Osteoblast (primary cell): ENCODE measurements around the gene TSSC4. TPM values are rescaled to one million over a fixed set of nuclear protein-coding genes. Genes with fewer than 3 reads are reported as not detected.

ENCODE experiments used
- DNase-seq: peaks from one replicate; pipeline ENCODE4 v3.0.0; 2011; ENCODE audit warnings: low spot score, mixed read lengths; ENCODE audit not compliant: insufficient read length; ENCODE audit errors: missing footprints
- H2AFZ ChIP-seq: 2 replicates; pipeline ENCODE4 v1.6.0; 2011; ENCODE audit warnings: mild to moderate bottlenecking, low read length
- H3K27ac ChIP-seq: 2 replicates; pipeline ENCODE4 v1.5.1; 2011; ENCODE audit warnings: mild to moderate bottlenecking, low read depth, low read length, moderate library complexity
- H3K27me3 ChIP-seq: 2 replicates; pipeline ENCODE4 v1.6.0; 2012; ENCODE audit warnings: mild to moderate bottlenecking, control low read depth, inconsistent platforms, low read length, moderate library complexity; ENCODE audit not compliant: insufficient read depth
- H3K36me3 ChIP-seq: 2 replicates; pipeline ENCODE4 v1.5.1; 2011; ENCODE audit warnings: mild to moderate bottlenecking, low read length, control low read depth, moderate library complexity; ENCODE audit not compliant: insufficient read depth
- H3K4me1 ChIP-seq: 2 replicates; pipeline ENCODE4 v1.5.1; 2011; ENCODE audit warnings: mild to moderate bottlenecking, low read length, control low read depth, moderate library complexity; ENCODE audit not compliant: insufficient read depth
- H3K4me2 ChIP-seq: 2 replicates; pipeline ENCODE4 v1.6.0; 2011; ENCODE audit warnings: mild to moderate bottlenecking, low read length; ENCODE audit not compliant: insufficient read depth
- H3K4me3 ChIP-seq: fragments of 200-600 bp; sonication (generic); 3 replicates; pipeline ENCODE4 v1.5.1; 2012; ENCODE audit warnings: mild to moderate bottlenecking, low read length, inconsistent platforms; ENCODE audit not compliant: insufficient read depth
- H3K79me2 ChIP-seq: 2 replicates; pipeline ENCODE4 v1.6.0; 2012; ENCODE audit warnings: mild to moderate bottlenecking, low read length, control low read depth, inconsistent platforms; ENCODE audit not compliant: insufficient read depth
- H3K9me3 ChIP-seq: 2 replicates; pipeline ENCODE4 v1.5.1; 2011; ENCODE audit warnings: low read depth, low read length, control low read depth
- H4K20me1 ChIP-seq: 2 replicates; pipeline ENCODE4 v1.6.0; 2012; ENCODE audit warnings: mild to moderate bottlenecking, low read length, control low read depth; ENCODE audit not compliant: insufficient read depth
- CTCF ChIP-seq: IDR thresholded peaks from 2 replicates; pipeline ENCODE4 v1.5.1; 2011; ENCODE audit warnings: mild to moderate bottlenecking, low read depth, low read length, moderate library complexity; ENCODE audit errors: extremely low read depth
- total RNA-seq: library from RNA; depleted of rRNA; stranded (reverse); fragments of >200 nt; gene quantifications from 2 replicates; pipeline ENCODE4 v1.2.3, GENCODE V29; 2012

The TSSC4 gene
- total RNA-seq, 1 donor = 46.7 TPM

DNA sequence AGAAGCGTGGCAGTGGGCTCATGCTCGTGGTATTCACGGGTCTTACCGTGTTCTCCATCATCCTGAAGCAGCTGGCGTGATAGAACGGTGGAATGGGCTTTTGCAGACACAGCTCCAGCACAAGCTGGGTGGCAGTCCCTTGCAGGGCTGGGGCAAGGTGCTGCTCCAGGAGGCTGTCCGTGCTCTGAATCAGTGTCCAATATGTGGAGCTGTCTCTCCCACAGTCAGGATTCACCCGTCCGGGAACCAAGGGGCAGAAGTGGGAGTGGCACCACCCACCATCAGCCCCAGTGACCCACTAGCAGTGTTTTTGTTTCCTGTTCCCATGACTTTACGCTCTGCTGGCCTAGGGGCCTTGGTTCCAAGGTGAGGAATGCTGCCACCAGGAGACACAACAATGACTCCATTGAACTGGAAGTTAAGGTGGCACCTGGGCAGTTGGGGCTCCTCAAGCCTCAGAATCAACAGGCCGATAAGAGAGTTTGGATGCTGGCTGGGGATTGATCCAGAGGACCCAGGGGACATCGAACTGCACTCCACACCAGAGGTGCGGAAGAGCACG, 40.4 kb upstream of the TSSC4 start:
- no peak overlapping the region for H2AFZ ChIP-seq
- H3K36me3 ChIP-seq = no peaks in the 10 kb centered on the region
- no peak for DNase-seq
- H3K4me3 ChIP-seq = no peak overlapping the region
- H3K27ac ChIP-seq = no peak overlapping the region
- H3K79me2 ChIP-seq = no peaks in the 10 kb centered on the region
- no peak overlapping the region for H3K4me2 ChIP-seq
- H4K20me1 ChIP-seq = no peaks in the 10 kb centered on the region
- no peak for TF ChIP-seq CTCF
- H3K4me1 ChIP-seq = peaks cover 1% of the 10 kb centered on the region
- H3K9me3 ChIP-seq = no peaks in the 10 kb centered on the region
- H3K27me3 ChIP-seq = no peaks in the 10 kb centered on the region

DNA sequence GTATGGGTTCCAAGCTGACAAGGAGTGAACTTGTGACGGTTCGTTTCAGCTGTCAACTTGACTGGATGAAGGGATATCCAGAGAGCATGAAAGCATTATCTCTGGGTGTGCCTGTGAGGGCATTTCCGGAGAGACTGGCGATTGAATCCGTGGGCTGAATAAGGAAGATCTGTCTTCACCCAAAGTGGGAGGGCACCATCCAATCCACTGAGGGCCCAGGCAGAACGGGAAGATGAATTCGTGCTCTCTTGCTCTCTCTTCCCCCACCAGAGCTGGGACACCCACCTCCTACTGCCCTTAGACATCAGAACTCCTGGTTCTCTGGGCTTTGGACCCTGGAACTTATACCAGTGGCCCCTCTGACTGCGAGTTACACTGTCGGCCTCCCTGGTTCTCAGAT, 39.0 kb upstream of the TSSC4 start:
- H3K9me3 ChIP-seq = no peaks in the 10 kb centered on the region
- no peak overlapping the region for H3K4me2 ChIP-seq
- no peaks in the 10 kb centered on the region for H4K20me1 ChIP-seq
- no peak overlapping the region for H3K4me3 ChIP-seq
- H3K27me3 ChIP-seq = no peaks in the 10 kb centered on the region
- H3K4me1 ChIP-seq = no peaks in the 10 kb centered on the region
- H2AFZ ChIP-seq = no peak overlapping the region
- TF ChIP-seq CTCF = no peak
- no peaks in the 10 kb centered on the region for H3K79me2 ChIP-seq
- no peaks in the 10 kb centered on the region for H3K36me3 ChIP-seq
- DNase-seq = no peak
- no peak overlapping the region for H3K27ac ChIP-seq

DNA sequence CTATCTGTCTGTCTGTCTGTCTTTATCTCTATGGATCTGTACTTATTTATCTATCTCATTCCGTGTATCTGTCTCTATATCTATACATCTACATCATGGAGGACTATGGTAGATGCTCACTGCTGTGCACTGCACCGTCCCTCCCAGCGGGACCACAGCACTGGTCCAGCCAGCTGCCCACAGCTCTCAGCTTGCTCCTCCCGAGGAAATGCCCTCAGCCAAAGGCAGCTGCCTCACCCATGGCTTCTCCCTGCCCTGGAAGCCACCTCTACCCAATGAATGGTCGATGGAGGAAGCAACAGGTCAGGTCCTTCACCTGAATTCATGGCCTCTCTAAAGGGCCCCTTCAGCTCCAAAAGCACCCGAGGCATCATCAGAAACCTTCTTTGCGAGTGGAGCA, 38.1 kb upstream of the TSSC4 start:
- Histone ChIP-seq H2AFZ (no peak overlapping the region), H3K4me3 (no peak overlapping the region), H3K36me3 (no peaks in the 10 kb centered on the region), H4K20me1 (no peaks in the 10 kb centered on the region), H3K27ac (no peak overlapping the region), H3K27me3 (no peaks in the 10 kb centered on the region), H3K9me3 (no peaks in the 10 kb centered on the region), H3K79me2 (no peaks in the 10 kb centered on the region), H3K4me1 (no peaks in the 10 kb centered on the region), H3K4me2 (no peak overlapping the region)
- no peak for DNase-seq
- no peak for TF ChIP-seq CTCF

DNA sequence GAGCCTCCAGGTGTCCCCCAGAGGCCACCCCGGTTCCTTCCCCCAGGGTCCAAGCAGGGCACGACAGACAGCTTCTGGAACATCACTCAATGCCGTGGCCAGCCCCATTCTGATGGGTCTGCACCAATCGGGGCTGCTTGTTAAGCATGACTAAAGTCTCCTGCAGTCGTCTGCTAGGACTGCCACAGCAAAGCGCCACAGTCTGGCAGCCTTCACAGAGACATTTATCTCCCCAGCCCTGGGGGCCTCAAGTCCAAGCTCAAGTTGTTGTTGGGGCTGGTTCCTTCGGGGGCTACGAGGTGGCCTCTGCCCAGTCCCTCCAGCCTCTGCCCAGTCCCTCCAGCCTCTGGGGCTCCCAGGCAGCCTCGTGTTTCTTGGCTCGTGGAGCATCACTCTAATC, 37.4 kb upstream of the TSSC4 start:
- Histone ChIP-seq H3K27me3 (no peaks in the 10 kb centered on the region), H3K36me3 (no peaks in the 10 kb centered on the region), H4K20me1 (no peaks in the 10 kb centered on the region), H3K27ac (no peak overlapping the region), H3K79me2 (no peaks in the 10 kb centered on the region), H3K4me2 (no peak overlapping the region), H2AFZ (no peak overlapping the region), H3K4me1 (no peaks in the 10 kb centered on the region), H3K9me3 (no peaks in the 10 kb centered on the region), H3K4me3 (no peak overlapping the region)
- no peak for DNase-seq
- no peak for TF ChIP-seq CTCF
